ENCODE results near the gene ABLIM1. TPM values are rescaled to one million over a fixed set of nuclear protein-coding genes. Genes with fewer than 3 reads are reported as not detected.

ABLIM1 gene
- total RNA-seq, 2 experiments from 2014 or later, result 157 to 159 TPM

GRCh38 chr10:114399576-114399975, 258.5 kb downstream of the ABLIM1 start:
- Mint-ChIP-seq H3K36me3 (ENCODE audit: low read depth) (no peaks in the 10 kb centered on the region), H3K4me3 (no peak overlapping the region), H3K27ac (no peak overlapping the region), H3K4me1 (ENCODE audit: low read depth) (peaks cover 9% of the 10 kb centered on the region), H3K9me3 (no peaks in the 10 kb centered on the region), H3K27me3 (ENCODE audit: low read depth) (peaks cover 47% of the 10 kb centered on the region)
- CTCF ChIA-PET, result no interaction called here
- intact Hi-C loops (cut with micrococcal nuclease), result no loop called here
- no peak for DNase-seq

DNA sequence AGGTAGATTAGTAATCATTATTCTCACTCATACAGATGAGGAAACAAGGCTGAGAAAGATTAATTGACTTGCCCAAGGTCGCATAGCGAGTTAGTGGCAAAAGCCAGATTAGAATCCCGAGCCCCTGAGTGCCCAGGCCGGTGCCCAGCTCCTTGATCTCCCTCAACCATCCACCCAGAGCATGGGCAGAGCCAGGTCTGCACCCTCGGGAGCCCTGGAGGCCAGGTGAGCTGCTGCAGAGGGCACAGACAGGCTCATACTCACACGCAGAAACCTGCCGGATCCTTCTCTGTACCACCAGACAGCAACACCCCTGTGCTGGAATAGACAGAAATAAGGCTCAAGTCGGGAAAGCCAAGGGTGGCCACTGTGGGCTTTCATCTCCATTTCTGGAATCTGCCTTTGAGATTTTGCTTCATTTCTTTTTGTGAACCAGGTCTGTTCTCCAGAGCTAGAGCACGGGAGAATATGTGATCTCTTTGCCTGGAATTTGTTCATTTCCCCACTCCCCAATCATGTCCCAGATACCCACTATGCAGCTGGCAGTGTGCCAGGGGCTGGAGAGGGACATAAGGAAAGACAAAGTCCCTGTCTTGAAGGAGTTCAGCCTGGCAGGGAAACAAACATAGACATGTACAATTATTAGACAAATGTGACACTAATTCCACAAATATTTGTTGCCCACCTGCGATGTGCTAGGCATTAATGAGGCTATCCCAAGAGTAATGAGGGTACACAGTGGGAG, 259.3 kb downstream of the ABLIM1 start:
- Mint-ChIP-seq H3K27ac (no peak overlapping the region), H3K9me3 (no peaks in the 10 kb centered on the region), H3K4me3 (no peak overlapping the region), H3K4me1 (ENCODE audit: low read depth) (peaks cover 7% of the 10 kb centered on the region), H3K36me3 (ENCODE audit: low read depth) (no peaks in the 10 kb centered on the region), H3K27me3 (ENCODE audit: low read depth) (peaks cover 51% of the 10 kb centered on the region)
- CTCF ChIA-PET, result interaction anchor here (1.1 to 1.4 kb wide), 2 partner anchors 149 to 305 kb away, joined by 3 read pairs; no protein-coding TSS in a partner anchor
- DNase-seq, result no peak
- intact Hi-C loops (cut with micrococcal nuclease), result no loop called here

DNA sequence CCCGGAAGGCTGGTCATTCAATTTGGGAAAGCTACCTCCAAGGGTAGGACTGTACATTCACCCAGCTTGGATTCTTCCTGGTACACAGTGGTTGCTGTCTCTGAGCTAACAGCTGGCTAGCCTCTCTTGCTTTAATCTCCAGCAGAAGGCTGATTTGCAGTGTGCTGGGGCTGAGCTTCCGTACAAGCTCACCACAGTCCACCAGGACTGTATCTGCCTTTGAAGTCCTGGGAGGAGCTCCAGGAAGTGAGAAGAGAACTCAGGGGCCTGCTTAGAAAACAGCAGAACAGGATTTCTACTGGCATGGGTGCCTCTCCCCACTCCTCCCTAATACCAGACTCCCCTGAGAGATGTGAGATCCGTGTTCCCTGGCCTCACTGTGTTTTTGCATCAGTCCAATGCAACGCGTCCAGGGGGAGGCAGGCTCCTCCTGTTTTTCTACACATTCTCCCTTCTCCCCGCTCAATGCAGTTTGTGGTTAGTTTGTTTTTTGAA, 260.4 kb downstream of the ABLIM1 start:
- peaks cover 48% of the 10 kb centered on the region for H3K27me3 Mint-ChIP-seq (ENCODE audit: low read depth)
- CTCF ChIA-PET, result interaction anchor here (1.4 to 1.6 kb wide), 2 partner anchors 33 to 150 kb away, joined by 3 to 4 read pairs; no protein-coding TSS in a partner anchor
- no peaks in the 10 kb centered on the region for H3K36me3 Mint-ChIP-seq (ENCODE audit: low read depth)
- intact Hi-C loops (cut with micrococcal nuclease), result no loop called here
- no peak overlapping the region for H3K4me3 Mint-ChIP-seq
- H3K27ac Mint-ChIP-seq, result no peak overlapping the region
- no peak for DNase-seq
- H3K4me1 Mint-ChIP-seq (ENCODE audit: low read depth), result no peaks in the 10 kb centered on the region
- H3K9me3 Mint-ChIP-seq, result no peaks in the 10 kb centered on the region

DNA sequence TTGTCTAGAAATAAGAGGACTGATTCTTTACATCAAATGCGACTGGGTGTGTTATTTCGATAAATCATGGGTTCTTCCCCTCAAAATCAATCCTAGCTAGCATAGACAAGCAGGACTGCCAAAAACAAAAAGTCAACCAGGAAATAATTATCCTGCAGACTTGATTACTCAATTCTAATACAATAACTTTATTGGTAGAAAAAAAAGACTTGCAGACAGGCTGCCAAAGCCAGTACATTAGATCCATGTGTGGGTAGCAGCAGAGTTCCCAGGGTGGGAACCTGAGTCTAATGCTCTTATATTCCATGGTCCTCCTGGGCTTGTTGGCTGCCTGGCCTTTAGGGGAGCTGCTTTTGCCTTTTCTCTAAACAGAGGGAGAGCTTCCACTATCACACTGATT, 261.6 kb downstream of the ABLIM1 start:
- H3K36me3 Mint-ChIP-seq (ENCODE audit: low read depth), result no peaks in the 10 kb centered on the region
- H3K4me3 Mint-ChIP-seq, result no peak overlapping the region
- CTCF ChIA-PET, result interaction anchor here (1.6 kb wide), 1 partner anchor 34 kb away, joined by 4 read pairs; no protein-coding TSS in a partner anchor
- no peaks in the 10 kb centered on the region for H3K9me3 Mint-ChIP-seq
- H3K27me3 Mint-ChIP-seq (ENCODE audit: low read depth), result peaks cover 39% of the 10 kb centered on the region
- H3K4me1 Mint-ChIP-seq (ENCODE audit: low read depth), result no peaks in the 10 kb centered on the region
- intact Hi-C loops (cut with micrococcal nuclease), result no loop called here
- H3K27ac Mint-ChIP-seq, result no peak overlapping the region
- DNase-seq, result no peak

- intact Hi-C loops (cut with micrococcal nuclease), result no loop called here
- DNase-seq, result no peak
- Mint-ChIP-seq H3K4me1 (ENCODE audit: low read depth) (no peaks in the 10 kb centered on the region), H3K27ac (no peak overlapping the region), H3K36me3 (ENCODE audit: low read depth) (no peaks in the 10 kb centered on the region), H3K4me3 (no peak overlapping the region), H3K9me3 (no peaks in the 10 kb centered on the region), H3K27me3 (ENCODE audit: low read depth) (peaks cover 31% of the 10 kb centered on the region)
- CTCF ChIA-PET, result no interaction called here
Observed at GRCh38 chr10:114395366-114396022, 262.6 kb downstream of the ABLIM1 start.

GRCh38 chr10:114394531-114394930, 263.5 kb downstream of the ABLIM1 start:
- intact Hi-C loops (cut with micrococcal nuclease), result no loop called here
- Mint-ChIP-seq H3K4me3 (no peak overlapping the region), H3K4me1 (ENCODE audit: low read depth) (no peaks in the 10 kb centered on the region), H3K9me3 (no peaks in the 10 kb centered on the region), H3K27ac (no peak overlapping the region), H3K36me3 (ENCODE audit: low read depth) (no peaks in the 10 kb centered on the region), H3K27me3 (ENCODE audit: low read depth) (peaks cover 28% of the 10 kb centered on the region)
- CTCF ChIA-PET, result no interaction called here
- DNase-seq, result no peak

DNA sequence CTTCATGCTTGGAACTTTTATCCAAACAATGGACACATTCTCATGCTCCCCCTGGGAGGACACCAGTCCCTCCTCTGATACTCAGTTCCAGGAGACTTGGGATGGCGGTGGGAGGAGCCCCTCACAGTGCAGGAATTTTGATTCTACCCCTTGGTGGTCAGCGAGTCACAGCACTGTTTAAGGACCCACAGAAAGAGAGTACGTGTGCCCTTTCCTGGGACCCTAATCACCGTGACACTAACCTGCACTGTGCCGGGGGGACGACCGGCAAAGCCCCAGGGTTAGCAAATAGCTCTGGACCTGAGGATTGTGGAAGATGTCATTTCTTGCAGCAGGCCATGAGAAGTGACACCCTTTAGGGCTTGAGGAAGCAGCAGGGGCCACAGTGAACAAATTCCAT, 264.2 kb downstream of the ABLIM1 start:
- H3K4me1 Mint-ChIP-seq (ENCODE audit: low read depth), result no peaks in the 10 kb centered on the region
- intact Hi-C loops (cut with micrococcal nuclease), result no loop called here
- no peaks in the 10 kb centered on the region for H3K9me3 Mint-ChIP-seq
- no peak overlapping the region for H3K27ac Mint-ChIP-seq
- peaks cover 25% of the 10 kb centered on the region for H3K27me3 Mint-ChIP-seq (ENCODE audit: low read depth)
- no peaks in the 10 kb centered on the region for H3K36me3 Mint-ChIP-seq (ENCODE audit: low read depth)
- no peak overlapping the region for H3K4me3 Mint-ChIP-seq
- CTCF ChIA-PET, result no interaction called here
- no peak for DNase-seq

DNA sequence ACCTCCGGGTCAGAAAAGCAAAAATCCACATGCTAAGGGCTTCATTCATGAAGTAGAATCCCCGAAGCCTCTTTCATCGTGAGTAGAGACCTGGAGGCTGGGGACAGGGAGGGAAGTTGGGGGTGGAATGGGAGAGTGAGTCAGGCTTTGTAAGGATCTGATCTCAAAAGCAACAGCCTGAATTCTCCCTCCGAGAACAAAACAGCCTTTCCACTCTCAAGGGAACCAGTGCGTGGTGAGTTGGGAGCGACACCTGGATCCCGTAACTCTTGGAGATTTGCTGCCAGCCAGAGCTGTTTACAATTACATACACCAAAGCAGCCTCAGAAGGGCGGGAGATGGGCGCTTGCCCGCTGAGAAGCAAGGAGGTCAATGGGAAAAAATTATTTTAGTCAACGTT, 264.6 kb downstream of the ABLIM1 start:
- H3K27ac Mint-ChIP-seq, result no peak overlapping the region
- H3K4me1 Mint-ChIP-seq (ENCODE audit: low read depth), result peaks cover under 1% of the 10 kb centered on the region
- no peak for DNase-seq
- intact Hi-C loops (cut with micrococcal nuclease), result no loop called here
- no peak overlapping the region for H3K4me3 Mint-ChIP-seq
- CTCF ChIA-PET, result no interaction called here
- H3K9me3 Mint-ChIP-seq, result no peaks in the 10 kb centered on the region
- H3K27me3 Mint-ChIP-seq (ENCODE audit: low read depth), result peaks cover 23% of the 10 kb centered on the region
- H3K36me3 Mint-ChIP-seq (ENCODE audit: low read depth), result no peaks in the 10 kb centered on the region

DNA sequence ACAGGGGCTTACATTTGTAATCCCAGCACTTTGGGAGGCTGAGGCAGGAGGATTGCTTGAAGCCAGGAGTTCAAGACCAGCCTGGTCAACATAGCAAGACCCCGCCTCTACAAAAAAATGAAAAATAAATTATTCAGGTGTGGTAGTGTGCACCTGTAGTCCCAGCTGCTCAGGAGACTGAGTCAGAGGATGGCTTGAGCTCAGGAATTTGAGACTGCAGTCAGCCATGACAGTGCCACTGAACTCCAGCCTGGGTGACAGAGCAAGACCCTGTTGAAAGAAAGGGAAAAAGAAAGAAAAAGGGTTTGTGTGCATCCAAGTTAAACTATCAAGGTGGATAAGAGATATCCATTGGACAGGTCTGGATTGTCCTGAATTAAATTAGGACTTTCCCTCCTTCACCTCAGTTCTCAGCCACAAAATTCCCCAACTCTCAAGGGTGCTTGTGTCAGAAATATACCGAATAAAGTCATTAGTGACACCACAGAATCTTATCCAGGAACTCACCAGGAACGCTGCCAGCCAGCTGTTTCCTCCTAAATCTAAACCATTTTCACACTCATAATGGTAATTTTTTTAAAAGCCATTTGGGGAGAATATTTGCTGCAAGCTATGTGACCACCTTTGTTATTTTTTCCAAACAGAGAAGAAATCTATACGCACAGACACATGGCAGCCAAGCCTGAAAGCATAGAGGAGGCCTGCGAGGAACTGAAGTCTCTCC, 265.8 kb downstream of the ABLIM1 start:
- DNase-seq, result no peak
- intact Hi-C loops (cut with micrococcal nuclease), result no loop called here
- Mint-ChIP-seq H3K4me3 (no peak overlapping the region), H3K9me3 (no peaks in the 10 kb centered on the region), H3K27ac (no peak overlapping the region), H3K4me1 (ENCODE audit: low read depth) (peaks cover 6% of the 10 kb centered on the region), H3K36me3 (ENCODE audit: low read depth) (no peaks in the 10 kb centered on the region), H3K27me3 (ENCODE audit: low read depth) (peaks cover 23% of the 10 kb centered on the region)
- CTCF ChIA-PET, result interaction anchor here (1.2 kb wide), 1 partner anchor 88 kb away, joined by 3 read pairs; no protein-coding TSS in a partner anchor

GRCh38 chr10:114391599-114391998, 266.5 kb downstream of the ABLIM1 start:
- no peak overlapping the region for H3K4me3 Mint-ChIP-seq
- H3K4me1 Mint-ChIP-seq (ENCODE audit: low read depth), result peaks cover 6% of the 10 kb centered on the region
- no peaks in the 10 kb centered on the region for H3K9me3 Mint-ChIP-seq
- H3K27ac Mint-ChIP-seq, result no peak overlapping the region
- CTCF ChIA-PET, result interaction anchor here (1.2 kb wide), 1 partner anchor 87 kb away, joined by 3 read pairs; no protein-coding TSS in a partner anchor
- intact Hi-C loops (cut with micrococcal nuclease), result no loop called here
- H3K27me3 Mint-ChIP-seq (ENCODE audit: low read depth), result peaks cover 19% of the 10 kb centered on the region
- H3K36me3 Mint-ChIP-seq (ENCODE audit: low read depth), result no peaks in the 10 kb centered on the region
- no peak for DNase-seq

GRCh38 chr10:114389426-114389825, 268.6 kb downstream of the ABLIM1 start:
- Mint-ChIP-seq H3K36me3 (ENCODE audit: low read depth) (no peaks in the 10 kb centered on the region), H3K4me3 (no peak overlapping the region), H3K9me3 (no peaks in the 10 kb centered on the region), H3K27me3 (ENCODE audit: low read depth) (peaks cover 8% of the 10 kb centered on the region), H3K4me1 (ENCODE audit: low read depth) (peaks cover 6% of the 10 kb centered on the region), H3K27ac (no peak overlapping the region)
- CTCF ChIA-PET, result interaction anchor here (1.4 kb wide), 1 partner anchor 14 kb away, joined by 3 read pairs; no protein-coding TSS in a partner anchor
- intact Hi-C loops (cut with micrococcal nuclease), result no loop called here
- DNase-seq, result no peak

- H3K27me3 Mint-ChIP-seq (ENCODE audit: low read depth), result no peaks in the 10 kb centered on the region
- H3K36me3 Mint-ChIP-seq (ENCODE audit: low read depth), result no peaks in the 10 kb centered on the region
- H3K4me1 Mint-ChIP-seq (ENCODE audit: low read depth), result peaks cover 6% of the 10 kb centered on the region
- CTCF ChIA-PET, result interaction anchor here (1.1 to 2.3 kb wide), 2 partner anchors 65 to 85 kb away, joined by 3 to 10 read pairs; no protein-coding TSS in a partner anchor
- H3K27ac Mint-ChIP-seq, result peak overlapping the region; percentile 2
- intact Hi-C loops (cut with micrococcal nuclease), result no loop called here
- peak; percentile 17 for DNase-seq
- no peak overlapping the region for H3K4me3 Mint-ChIP-seq
- no peaks in the 10 kb centered on the region for H3K9me3 Mint-ChIP-seq
Observed at GRCh38 chr10:114388275-114388674, 269.8 kb downstream of the ABLIM1 start.

Data from activated naive CD4-positive, alpha-beta T cell treated with anti-CD3 and anti-CD28 coated beads for 36 hours (primary cell).